HL-60 (cell line): Measurements from ENCODE around the gene GP1BA.

ENCODE experiments used
- CTCF ChIP-seq: IDR thresholded peaks from one replicate; pipeline ENCODE4 v1.5.1; 2011; ENCODE audit warnings: low read length, control low read depth, inconsistent platforms; ENCODE audit not compliant: insufficient read depth
- GABPA ChIP-seq: IDR thresholded peaks from 2 replicates; pipeline ENCODE4 v1.6.1; 2012; ENCODE audit warnings: low read depth
- POLR2AphosphoS5 ChIP-seq: IDR thresholded peaks from 2 replicates; pipeline ENCODE4 v1.6.1; 2012; ENCODE audit warnings: low read depth

- TF ChIP-seq POLR2AphosphoS5 (no peak), CTCF (no peak), GABPA (no peak)
Measured at GRCh38 chr17:4935650-4936049, 3.6 kb downstream of the GP1BA start.
